Stimulated activated CD4-positive, alpha-beta T cell treated with anti-CD3 and anti-CD28 coated beads, TNF-alpha, amount 100 ng/mL, for 4 hours (primary cell): Measurements from ENCODE around the gene ITGAD.
A peak's percentile ranks its signal among the peaks of the same experiment; 100 is the strongest.

Experiments used
- DNase-seq, 3 experiments: peaks; one replicate each; pipeline ENCODE4 v3.0.0-alpha.2; 2020; ENCODE audit warnings: low read depth in 3 of 3

Gene ITGAD

GRCh38 chr16:31458844-31459686 lies 65.9 kb downstream of the ITGAD start, which contains the start of gene ARMC5:
Gene ARMC5 (plus strand): TSS chr16:31459501. CDS start chr16:31459525, 24 bp downstream.
- peak; percentile 91 to 94 (median 93) for DNase-seq

GRCh38 chr16:31459687-31460581 lies 66.8 kb downstream of the ITGAD start:
- DNase-seq = peak; percentile 100

- no peak for DNase-seq
These were observed 67.5 kb downstream of the ITGAD start for GRCh38 chr16:31460582-31461002.

- no peak for DNase-seq
These were observed 68.2 kb downstream of the ITGAD start for GRCh38 chr16:31461201-31461920.

GRCh38 chr16:31461921-31462804 lies 69.0 kb downstream of the ITGAD start:
- DNase-seq = no peak

- DNase-seq = no peak
These were observed 71.2 kb downstream of the ITGAD start for GRCh38 chr16:31464348-31464769.

GRCh38 chr16:31464781-31465260 lies 71.7 kb downstream of the ITGAD start:
- DNase-seq = no peak

GRCh38 chr16:31465788-31466370 lies 72.7 kb downstream of the ITGAD start:
- no peak for DNase-seq

- no peak for DNase-seq
These were observed 73.3 kb downstream of the ITGAD start for GRCh38 chr16:31466381-31466841.

- no peak for DNase-seq
These were observed 74.1 kb downstream of the ITGAD start for GRCh38 chr16:31467151-31467773.

- no peak for DNase-seq
These were observed 74.7 kb downstream of the ITGAD start for GRCh38 chr16:31467858-31468257.

- no peak for DNase-seq
These were observed 77.5 kb downstream of the ITGAD start for GRCh38 chr16:31470615-31471014.

- DNase-seq = no peak
These were observed 78.2 kb downstream of the ITGAD start for GRCh38 chr16:31471241-31471874.

- no peak for DNase-seq
These were observed 79.0 kb downstream of the ITGAD start, which contains the start of gene TGFB1I1 for GRCh38 chr16:31471875-31472708. Gene TGFB1I1 (plus strand): TSS chr16:31472152. CDS start chr16:31472189, 37 bp downstream.

GRCh38 chr16:31472709-31473203 lies 79.6 kb downstream of the ITGAD start:
- no peak for DNase-seq

- DNase-seq = no peak
These were observed 80.3 kb downstream of the ITGAD start for GRCh38 chr16:31473264-31473984.

- no peak for DNase-seq
These were observed 81.1 kb downstream of the ITGAD start for GRCh38 chr16:31474173-31474714.
